Activated gamma-delta T cell (primary cell): ENCODE data around the gene OMG.
"Not testable (repeated sequence)": the region's sequence is repeated elsewhere in the genome, so short reads cannot be mapped to it uniquely, and the experiment has no call there.

Source experiments
- DNase-seq: peaks from one replicate; lab custom pipeline; 2025; lab: John Stamatoyannopoulos, UW
- total RNA-seq, 2 donors: gene quantifications; one replicate each; lab custom pipeline; 2026; lab: John Stamatoyannopoulos, UW

OMG gene
- total RNA-seq, result 1.3 to 1.5 reads per million in 2 donors

GRCh38 chr17:31297090-31297489 lies at the start of gene OMG:
OMG (minus strand) TSS chr17:31297239; CDS start chr17:31296331, 908 bp downstream.
- DNase-seq, result no peak

DNA sequence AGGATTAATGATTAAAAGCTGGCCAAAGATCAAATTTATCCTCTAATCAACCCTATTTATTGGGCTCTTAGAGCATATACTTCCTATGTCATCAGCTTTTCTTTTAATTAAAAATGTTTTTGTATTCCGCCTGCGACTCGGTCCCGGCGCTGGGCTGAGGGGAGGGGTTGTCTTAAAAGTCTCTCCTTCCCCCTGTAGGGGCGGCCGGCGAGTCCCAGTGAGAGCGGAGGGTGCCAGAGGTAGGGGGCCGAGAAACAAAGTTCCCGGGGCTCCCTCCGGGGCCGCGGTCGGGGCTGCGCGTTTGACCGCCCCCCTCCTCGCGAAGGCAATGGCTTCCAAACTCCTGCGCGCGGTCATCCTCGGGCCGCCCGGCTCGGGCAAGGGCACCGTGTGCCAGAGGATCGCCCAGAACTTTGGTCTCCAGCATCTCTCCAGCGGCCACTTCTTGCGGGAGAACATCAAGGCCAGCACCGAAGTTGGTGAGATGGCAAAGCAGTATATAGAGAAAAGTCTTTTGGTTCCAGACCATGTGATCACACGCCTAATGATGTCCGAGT lies 48.2 kb upstream of the OMG start:
- not testable (repeated sequence) for DNase-seq

DNA sequence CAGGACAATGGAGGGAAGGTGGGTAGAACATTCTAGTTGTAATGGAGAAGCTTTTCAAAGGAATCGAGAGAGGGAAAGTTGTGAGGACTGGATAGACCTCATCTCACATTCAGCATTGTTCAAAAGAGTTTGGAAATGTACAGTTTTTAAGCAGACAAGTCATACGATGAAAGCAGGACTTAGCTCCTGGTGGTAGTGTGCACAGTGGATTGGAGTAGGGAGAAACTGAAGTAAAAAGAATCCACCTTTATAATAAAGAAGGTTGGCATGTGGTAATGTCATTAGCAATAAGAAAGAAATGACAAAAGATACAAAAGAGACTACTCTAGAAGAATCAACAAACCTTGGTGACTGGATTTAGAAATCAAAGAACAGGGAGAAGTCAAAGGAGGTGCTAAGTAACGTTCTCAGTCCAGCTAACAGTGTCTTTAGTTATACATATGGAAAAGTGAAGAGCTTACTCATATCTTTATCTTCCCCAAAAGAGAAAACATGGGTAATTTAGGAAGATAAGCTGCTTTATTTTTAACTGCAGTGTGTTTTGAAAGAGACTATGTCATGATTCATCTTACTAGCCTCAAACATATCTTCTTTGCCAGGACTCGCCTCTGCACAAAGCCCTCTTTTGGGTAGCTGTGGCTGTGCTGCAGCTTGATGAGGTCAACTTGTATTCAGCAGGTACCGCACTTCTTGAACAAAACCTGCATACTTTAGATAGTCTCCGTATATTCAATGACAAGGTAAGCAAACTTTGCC lies 43.0 kb upstream of the OMG start:
- DNase-seq, result no peak

- no peak for DNase-seq
These were observed 32.2 kb upstream of the OMG start for GRCh38 chr17:31329221-31329620.

DNA sequence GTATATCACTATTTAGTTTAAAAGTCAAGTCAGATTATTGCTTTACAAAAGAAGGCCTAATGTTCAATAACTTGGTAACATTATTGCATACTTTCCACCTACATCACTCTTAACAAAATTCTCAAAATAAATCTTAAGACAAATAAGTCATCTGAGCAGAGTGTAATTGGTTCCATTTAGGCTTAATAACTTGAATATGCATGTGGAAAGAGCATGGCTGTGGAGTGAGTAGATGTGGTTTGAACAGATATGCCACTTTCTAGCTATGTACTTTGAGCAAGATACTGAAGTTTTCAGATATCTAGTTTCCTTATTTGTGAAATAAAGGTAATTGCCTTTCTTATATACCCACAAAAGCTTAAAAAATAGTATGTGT lies 31.1 kb upstream of the OMG start:
- DNase-seq, result no peak

- DNase-seq, result no peak
These were observed 30.6 kb upstream of the OMG start for GRCh38 chr17:31327534-31328159.

DNA sequence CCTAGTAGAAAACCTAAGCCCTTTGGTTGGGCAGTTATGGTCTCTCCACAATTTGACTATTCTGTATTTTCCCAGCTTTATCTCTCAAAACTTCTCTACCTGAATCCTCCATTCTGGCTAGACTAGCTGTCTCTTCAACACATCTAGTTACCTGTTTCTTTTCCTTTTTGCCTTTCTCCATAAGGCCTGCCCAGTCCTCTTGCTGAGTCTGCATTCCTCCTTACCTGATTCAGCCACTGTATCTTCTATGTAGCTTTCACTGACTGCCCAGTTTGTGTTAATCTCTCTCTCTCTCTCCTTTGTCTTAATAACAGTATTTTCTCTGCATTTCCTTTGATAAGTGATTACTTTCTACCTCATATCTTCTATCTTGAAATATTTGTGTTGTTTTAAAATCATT lies 26.5 kb upstream of the OMG start:
- DNase-seq, result no peak

GRCh38 chr17:31321966-31322365 lies 24.9 kb upstream of the OMG start:
- no peak for DNase-seq

GRCh38 chr17:31321481-31321880 lies 24.4 kb upstream of the OMG start, which contains the start of gene EVI2A:
EVI2A (minus strand) TSS chr17:31321622; CDS start chr17:31319013, 2,609 bp downstream.
- DNase-seq, result no peak

GRCh38 chr17:31320791-31321190 lies 23.8 kb upstream of the OMG start:
- DNase-seq, result no peak

DNA sequence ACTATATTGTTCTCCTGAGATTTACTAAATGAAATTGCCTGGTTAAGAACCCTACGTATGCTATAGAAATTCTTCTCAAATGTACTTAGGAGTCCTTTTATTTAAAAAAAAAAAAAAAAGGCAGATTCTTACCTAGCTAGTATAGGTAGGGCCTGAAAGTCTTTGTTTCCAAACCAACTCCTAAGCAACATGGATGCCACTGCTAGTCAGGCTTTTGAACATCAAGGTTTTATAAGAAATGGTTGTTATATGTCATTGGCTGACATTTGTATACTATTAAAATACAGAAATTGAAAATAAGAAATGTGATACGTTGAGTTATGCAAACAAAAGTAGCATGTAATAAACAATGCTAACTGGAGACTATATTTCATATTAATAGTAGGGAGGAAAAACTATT lies 23.2 kb upstream of the OMG start:
- DNase-seq, result no peak

GRCh38 chr17:31318851-31319661 lies 22.0 kb upstream of the OMG start:
- DNase-seq, result no peak

- DNase-seq, result no peak
These were observed 21.3 kb upstream of the OMG start for GRCh38 chr17:31318298-31318801.

DNA sequence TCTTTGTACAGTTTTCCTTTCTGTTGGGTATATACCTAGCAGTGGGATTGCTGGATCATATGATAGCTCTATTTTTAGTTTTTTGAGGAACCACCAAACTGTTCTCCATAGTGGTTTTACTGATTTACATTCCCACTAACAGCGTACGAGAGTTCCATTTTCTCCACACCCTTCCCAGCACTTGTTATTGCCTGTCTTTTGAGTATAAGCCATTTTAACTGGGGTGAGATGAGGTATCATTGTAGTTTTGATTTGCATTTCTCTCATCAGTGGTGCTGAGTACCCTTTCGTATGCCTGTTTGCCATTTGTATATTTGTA lies 17.7 kb upstream of the OMG start:
- no peak for DNase-seq

GRCh38 chr17:31313982-31314781 lies 17.1 kb upstream of the OMG start, which contains the start of gene EVI2B:
EVI2B (minus strand) TSS chr17:31314054; CDS start chr17:31305609, 8,445 bp downstream.
- no peak for DNase-seq

DNA sequence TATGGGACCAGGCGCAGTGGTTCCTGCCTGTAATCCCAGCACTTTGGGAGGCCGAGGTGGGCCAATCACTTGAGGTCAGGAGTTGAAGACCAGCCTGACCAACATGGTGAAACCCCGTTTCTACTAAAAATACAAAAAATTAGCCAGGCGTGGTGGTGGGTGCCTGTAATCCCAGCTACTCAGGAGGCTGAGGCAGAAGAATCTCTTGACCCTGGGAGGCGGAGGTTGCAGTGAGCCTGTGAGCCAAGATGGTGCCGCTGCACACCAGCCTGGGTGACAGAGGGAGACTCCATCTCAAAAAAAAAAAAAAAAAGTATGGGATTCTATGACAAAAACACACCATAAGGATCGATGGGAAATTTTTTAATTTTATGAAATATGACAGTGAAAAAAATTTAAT lies 15.2 kb upstream of the OMG start:
- not testable (repeated sequence) for DNase-seq

DNA sequence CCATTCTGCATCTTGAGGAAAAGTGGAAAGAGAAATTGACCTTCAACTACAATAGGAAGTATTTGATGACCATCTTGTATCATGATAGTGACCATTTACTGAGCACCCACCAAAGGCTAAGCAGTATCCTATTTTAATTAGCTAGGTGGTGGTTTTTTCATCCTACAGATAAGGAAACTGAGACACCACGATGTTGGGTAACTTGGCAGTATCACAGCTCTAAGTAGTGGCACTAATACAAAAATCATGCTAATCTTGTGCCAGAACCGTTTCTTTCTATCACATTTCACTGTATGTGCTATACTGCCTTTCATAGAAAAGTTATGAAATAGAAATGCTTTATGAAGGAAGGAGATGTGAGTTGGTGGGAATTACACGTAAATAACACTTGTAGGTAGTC lies 14.5 kb upstream of the OMG start:
- DNase-seq, result no peak

GRCh38 chr17:31310886-31311285 lies 13.8 kb upstream of the OMG start:
- no peak for DNase-seq

DNA sequence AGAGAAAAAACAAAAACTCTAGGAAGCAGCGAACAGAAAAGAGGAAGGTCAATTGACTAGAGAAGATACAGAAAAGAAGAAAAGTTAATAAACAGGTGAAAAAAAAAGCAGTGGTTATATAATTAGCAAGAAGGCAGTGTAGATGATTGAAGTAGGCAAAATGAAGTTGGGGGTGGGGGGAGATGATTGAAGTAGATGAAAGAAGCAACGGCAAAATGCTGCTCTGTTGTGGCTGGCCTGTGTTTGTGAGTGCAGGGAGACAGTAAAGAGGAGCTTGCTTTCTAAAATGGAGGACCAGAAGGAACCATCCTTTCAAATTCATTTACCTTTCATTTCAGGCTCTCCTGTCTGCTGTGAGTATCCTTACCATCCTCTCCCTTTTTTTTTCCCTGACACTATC lies 13.2 kb upstream of the OMG start:
- DNase-seq, result no peak

DNA sequence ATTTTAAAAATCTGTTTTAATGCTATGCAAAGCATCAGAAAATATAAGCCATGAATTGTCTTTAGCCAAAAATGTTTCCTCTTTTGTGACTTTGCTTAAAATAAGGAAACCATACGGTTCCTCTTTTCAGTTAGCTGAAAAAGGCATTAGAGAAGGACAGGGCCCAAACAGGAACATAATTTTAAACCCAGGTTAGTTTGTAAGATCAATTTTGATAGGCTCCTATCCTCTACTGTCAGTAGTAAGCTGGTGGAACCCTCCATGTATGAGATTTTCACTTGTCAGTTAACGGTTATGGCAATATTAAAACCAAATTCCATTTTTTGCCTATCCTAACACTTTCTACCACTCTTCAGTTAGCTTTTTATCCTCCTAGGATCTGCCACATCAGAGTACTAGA lies 12.5 kb upstream of the OMG start:
- DNase-seq, result no peak
